Stimulated activated naive CD8-positive, alpha-beta T cell treated with anti-CD3 and anti-CD28 coated beads, Interleukin-15, Interleukin-2, amounts not matched to agents 100 U/mL and 50 U/mL, for 24 hours (primary cell): ENCODE data around the gene TRIM66.
"Not testable (repeated sequence)": the region's sequence is repeated elsewhere in the genome, so short reads cannot be mapped to it uniquely, and the experiment has no call there.

Source experiments
- ATAC-seq: fragments of 150-1000 bp; cut with Tn5 transposase; one replicate; pipeline ENCODE4 v1.10.0; 2021
- DNase-seq: peaks from one replicate; pipeline ENCODE4 v3.0.0; 2021

The TRIM66 gene

DNA sequence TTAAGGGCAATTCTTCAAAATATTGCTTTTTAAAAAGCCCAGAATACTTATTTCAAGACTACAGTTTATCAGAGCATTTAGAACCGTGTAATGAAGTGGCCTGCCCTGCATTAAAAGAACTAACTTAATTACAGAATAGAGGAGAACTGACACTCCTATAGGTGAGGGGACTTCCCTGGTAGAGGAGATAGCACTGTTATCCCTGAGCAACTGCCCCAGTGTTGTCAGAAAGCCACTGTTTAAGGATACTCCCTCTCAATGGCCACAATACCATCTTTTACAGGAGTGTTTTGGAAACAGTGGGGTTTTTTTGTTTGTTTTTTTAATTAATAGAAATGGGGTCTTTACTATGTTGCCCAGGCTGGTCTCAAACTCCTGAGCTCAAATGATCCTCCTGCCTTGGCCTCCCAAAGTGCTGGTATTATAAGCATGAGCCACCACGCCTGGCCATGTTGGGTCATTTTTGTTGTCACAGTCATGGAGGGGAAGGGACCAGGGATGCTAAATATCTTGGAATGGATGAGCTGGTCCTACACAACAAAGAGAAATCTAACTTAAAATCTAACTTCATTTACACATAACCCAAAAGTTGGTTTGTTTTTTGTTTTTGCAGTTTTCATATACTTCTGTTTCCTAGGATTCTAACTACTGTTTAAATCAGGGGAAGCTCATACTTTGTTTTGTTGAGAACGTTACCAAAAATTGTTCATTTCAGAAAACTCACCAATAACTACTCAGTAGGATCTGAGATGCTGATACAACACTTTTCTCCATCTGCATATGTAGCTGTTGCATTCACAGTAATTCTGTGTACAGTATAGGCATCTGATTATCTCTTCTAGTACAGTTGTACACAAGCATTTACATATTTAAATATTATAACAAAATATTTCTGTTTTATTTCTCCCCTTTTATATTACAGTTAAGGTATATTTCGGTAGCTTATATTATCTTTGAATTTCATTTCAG, 8.2 kb upstream of the TRIM66 start:
- DNase-seq (no peak), ATAC-seq (no peak)

DNA sequence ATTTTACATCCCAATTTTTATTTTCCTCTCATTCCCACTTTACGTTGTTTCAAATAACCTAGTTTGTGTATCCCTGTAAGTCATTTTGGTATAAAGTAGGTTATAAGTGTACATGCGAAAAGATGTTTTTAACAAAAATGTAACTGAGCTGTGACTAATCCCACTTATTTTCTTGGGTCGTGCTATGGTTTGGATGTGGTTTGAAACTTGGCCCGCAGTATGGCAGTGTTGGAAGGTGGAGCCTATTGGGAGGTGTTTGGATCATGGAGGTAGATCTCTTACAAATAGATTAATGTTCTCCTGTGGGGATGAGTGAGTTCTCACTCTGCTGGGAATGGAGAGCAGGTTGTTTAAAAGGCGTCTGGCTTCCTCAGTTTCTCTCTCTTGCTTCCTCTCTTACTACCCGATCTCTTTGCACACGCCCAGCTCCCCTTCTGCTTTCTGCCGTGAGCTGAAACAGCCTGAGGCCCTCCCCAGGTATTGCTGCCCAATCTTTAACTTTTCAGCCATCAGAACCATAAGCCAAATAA, 7.3 kb upstream of the TRIM66 start:
- DNase-seq: no peak
- ATAC-seq: no peak

DNA sequence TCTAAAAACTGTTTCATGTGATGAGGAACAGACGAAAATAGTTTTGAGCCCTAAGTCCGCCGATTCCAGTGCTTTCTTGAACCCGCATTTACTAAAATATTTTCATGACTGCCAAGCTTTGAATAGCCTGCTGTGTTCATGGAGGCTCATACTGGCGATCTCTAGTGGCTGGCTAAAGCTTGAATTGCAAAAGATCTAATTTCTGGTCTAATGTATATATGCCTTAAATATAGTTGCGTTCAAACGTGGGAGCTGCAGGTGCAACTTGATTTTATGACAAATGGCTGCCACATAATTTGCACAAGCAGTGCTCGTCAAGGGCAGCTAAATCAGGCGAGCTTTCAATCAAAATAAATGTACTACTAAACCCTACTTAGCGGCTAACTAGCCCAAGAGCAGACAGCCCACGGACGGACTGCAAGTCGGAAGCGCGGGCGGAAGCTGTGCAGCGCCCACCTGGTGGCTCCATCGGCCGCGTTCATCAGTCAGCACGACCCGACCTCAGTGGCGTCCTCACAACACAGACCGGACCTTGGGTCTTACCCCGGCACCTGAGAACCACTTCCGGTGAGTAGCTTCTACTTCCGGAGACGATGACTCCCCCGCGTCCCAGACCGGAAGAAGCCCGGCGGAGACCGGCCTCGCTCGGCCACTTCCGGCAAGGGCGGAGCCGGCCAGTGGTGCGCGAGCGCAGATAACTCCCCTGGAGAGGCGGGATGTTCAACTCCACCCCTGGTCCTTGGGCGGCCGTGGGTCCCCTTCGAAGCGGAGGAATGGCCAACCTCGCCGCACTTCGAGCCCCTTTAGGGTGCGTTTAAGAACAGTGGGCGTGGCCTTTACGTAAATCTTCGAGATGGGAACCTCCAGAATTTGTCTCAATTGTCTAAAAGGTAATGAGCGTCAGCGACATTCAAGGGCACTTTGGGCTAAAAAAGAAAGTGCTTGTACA, 6.2 kb upstream of the TRIM66 start:
- peak; percentile 91 for ATAC-seq
- DNase-seq: peak; percentile 94

DNA sequence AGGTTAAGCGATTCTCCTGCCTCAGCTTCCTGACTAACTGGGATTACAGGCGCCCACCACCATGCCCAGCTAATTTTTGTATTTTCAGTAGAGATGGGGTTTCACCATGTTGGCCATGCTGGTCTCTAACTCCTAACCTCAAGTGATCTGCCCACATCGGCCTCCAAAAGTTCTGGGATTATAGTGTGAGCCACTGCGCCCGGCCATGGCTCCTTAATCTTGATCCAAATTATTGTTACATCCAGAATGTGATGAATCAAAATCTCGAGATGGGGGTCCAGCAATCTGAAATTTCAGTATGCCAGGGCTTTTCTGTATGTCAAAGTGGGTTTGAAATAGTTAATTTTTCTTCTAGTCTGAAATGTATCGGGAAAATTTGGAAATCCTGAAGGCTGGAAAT, 3.9 kb upstream of the TRIM66 start:
- DNase-seq (no peak), ATAC-seq (no peak)

DNA sequence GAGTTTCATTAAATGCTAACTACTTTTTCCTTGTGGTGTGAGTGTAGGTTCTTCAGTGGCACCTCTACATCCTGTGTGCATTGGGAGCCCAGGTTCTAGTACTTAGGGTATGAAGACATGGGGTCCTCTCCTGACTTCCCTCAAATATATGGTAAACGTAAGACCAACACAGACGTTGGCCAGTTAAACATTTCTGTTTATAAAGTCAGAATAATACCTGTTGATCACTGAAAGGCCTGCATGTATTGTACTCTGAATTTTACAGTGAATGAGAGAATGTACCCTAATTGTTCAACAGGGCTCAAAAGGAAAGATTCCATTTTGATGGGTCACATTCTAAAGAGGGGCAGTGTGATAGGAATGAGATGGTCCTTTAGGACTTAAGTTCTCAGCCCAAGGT, 3.4 kb upstream of the TRIM66 start:
- ATAC-seq (no peak), DNase-seq (no peak)

DNA sequence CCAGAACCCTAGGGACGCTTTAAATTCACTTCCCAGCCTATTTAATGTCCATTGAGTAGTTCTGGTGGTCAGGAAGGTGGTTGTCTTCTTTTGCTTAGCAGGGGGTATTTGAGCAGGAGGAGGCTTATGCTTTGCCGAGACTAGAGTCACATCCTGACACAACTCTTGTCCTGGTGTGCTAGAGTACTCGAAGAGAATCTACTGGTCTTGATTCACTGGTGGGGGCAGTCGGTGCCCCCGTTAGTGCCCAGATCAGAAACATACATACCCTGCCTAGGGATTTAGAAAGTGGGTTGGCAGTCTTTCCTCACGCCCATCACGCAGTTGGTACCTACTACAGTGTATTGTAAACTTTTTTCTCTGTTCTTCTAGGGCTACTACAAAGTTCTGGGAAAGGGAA, 2.8 kb upstream of the TRIM66 start:
- ATAC-seq (no peak), DNase-seq (no peak)

DNA sequence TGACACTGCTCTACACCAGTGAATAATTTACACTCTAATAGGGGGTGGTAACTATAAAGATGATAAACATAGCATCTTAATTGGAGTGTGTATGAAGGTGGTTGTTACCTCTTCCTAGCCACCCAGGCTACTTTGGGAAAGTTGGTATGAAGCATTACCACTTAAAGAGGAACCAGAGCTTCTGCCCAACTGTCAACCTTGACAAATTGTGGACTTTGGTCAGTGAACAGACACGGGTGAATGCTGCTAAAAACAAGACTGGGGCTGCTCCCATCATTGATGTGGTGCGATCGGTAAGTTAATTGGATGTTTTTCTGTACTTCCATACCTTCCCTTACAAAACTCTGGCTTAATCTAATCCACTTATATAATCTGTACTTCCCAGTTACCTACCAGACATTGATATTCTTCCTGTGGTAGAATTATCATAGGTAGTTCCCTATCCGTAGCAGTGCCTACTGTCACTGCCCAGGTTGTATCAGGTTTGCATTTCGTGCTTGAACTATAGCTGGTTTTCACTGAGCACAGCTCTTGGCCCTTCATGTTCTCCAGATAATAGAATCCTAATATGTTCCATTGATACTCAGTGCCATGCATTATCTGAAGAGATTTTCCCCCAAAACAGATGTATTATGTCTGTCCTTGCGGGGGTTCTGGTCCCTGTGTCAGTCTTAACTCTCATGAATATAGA, 2.3 kb upstream of the TRIM66 start:
- ATAC-seq: no peak

DNA sequence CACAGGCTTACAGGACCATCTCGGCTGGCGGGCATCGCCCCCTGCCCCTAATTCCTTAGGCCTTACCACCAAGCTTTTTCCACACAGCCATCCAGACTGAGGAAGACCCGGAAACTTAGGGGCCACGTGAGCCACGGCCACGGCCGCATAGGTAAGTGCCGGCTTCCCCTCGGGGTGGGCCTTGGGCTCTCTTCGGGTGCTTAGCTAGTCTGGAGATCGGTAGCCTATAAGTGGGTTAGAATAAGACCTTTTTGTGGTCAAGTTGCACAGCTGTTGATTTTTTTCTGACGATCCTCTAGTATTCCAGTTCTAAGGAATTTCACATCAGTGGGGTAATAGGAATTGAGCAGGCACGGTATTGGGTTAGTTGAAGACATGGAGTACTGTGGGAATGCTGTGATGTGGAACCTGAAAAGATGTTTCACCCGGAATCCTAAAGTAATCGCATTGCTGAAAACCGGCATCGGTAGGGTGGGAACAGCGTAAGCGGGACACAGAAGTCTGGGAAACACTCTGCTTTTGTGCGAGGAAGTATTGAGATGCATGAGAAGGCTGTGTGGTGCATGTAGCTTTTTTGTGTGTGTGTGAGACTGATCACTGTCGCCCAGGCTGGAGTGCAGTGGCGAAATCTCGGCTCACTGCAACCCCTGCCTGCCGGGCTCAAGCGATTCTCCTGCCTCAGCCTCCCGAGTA, 796 bp upstream of the TRIM66 start:
- no peak for ATAC-seq
- DNase-seq: peak; percentile 40

More for the DNA sequence above, 2.3 kb upstream of the TRIM66 start:
- DNase-seq: no peak

DNA sequence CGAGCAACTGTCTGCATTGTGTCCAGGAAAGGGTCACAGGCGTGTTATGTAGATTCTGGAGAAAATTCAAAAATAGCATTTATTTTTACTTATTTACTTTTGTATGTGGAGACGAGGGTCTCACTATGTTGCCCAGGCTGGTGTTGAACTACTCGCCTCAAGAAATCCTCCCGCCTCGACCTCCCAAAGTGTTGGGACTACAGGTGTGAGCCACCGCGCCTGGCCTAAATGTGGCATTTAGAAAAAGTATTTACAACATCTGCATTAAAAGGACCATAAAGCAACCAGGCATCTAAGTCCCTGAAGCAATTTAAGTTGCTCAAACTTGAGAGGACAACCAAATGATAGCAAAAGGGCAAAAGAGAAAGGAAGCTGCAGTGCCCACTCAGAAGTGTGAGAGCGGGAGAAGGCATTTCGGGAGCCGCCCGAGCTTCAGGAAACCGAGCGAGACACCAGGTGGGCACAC, 595 bp downstream of the TRIM66 start:
- ATAC-seq (no peak), DNase-seq (no peak)

DNA sequence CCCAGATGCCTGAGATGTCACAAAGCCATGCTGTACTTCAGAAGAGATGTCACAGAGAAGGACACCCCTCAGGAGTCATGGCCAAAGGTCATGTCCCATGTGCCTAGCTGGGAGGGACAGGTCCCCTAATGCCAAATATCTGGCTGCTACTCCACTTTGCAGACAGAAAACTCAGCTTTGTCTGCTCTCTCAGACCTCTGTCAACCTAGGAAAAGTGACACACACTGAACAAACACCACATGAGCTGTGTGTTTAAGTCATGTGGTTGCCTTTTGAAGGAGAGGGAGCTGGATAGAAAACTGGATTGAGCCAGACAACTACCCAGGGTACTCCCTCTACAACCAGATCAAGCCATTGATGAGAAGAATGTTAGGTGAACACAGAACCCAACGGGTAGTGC, 3.5 kb downstream of the TRIM66 start:
- ATAC-seq: no peak

DNA sequence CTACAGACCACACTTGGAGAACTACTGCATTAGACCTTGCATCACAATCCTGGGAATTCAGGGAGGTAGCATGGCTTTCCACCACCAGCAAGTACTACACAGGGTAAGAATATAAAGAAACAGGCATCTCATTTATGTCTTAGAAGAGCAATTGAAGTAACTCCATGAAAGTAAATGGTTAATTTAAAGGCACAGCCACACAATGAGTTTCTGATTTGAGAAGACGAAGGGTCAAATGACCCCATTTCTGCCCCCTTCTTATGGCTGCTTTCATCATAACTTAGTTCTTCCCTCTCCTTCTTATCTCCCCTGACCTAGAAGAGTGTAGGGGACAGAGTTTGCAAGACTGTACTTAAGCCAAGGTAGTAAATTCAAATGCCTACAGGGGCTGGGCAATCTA, 6.0 kb downstream of the TRIM66 start:
- ATAC-seq: no peak
- no peak for DNase-seq

More for the DNA sequence above, 3.5 kb downstream of the TRIM66 start:
- no peak for DNase-seq

DNA sequence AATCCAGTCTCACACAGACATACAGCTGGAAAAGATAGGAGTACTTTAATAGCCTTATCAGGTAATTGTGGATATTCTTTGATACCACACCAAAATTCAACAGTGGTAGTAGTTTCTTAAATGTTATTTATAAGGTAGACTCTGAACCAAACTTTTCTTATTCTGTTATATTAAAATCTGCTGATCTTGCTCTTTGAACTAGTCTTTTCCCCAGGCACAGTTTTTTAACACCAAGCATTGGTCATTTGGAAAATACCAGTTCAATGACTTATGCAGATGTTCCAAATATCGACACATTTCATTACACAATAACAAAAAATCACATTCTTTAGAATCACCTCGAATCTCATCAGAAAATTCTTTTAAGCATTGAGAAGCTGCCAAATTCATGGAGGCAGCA, 7.6 kb downstream of the TRIM66 start:
- DNase-seq (no peak), ATAC-seq (no peak)

DNA sequence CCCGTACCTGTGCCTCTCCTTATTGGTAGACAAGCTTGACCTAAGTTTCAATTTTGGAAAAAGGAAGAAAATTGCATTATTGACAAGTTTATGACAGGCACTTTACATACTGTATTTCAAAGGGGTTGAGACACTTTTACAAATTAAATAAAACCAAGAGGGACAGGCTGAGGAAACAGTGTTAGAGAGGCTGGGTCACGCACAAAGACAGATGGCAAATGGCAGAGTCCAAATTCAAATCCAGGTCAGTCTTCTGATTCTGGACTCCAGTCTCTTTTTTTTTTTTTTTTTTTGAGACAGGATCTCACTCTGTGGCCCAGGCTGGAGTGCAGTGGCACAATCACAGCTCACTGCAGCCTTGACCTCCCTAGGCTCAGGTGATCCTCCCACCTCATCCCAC, 10.1 kb downstream of the TRIM66 start:
- ATAC-seq: no peak

DNA sequence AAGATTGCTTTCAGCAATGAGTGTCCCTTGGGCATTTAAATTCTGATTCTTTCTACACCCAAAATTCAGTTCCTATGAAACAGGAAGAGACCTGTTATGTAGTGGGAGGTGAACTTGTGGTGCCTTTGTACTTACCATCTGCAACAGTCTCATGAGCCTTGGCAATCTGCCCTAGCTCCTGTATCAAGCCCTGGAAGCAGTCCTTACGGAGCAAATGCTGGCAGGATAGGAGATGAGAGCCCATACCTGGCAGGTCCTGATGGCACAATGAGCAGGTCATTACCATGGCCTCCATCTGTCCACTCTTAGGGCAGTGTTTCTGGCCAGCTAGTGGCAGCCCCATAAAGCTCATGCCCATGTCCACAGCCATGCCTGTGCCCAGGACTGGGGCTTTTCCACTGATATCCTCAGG, 10.8 kb downstream of the TRIM66 start:
- DNase-seq (no peak), ATAC-seq (no peak)

More for the DNA sequence above, 10.1 kb downstream of the TRIM66 start:
- DNase-seq: no peak

DNA sequence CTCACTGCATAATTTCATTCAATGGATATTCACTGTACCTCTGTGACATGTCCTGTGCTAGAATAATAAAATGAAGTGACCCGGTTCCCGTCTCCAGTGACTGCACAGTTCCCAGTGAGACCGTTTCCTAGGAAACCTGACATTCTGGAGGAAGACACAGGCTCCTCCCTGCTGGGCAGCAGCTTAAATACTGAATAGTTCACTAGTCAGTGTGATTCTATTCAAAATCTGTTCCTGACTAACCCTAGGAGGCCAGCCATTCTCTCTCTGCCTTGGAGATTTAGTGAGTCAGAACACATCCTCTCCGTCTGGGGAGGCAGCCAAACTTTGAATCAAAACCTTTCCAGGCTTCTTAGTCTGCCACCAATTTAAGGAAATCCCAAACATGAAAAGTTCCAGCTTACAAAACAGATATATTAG, 11.3 kb downstream of the TRIM66 start:
- ATAC-seq (no peak), DNase-seq (no peak)

DNA sequence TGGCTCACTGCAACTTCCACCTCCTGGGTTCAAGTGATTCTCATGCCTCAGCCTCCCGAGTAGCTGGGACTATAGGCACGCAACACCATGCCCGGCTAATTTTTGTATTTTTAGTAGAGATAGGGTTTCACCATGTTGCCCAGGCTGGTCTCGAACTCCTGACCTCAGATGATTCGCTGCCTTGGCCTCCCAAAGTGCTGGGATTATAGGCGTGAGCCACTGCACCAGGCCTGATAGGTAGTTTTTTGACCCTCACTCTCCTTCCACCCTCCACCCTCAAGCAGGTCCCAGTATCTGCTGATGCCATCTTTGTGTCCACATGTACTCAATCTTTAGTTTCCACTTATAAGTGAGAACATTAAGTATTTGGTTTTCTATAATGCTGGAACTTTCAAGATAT, 12.4 kb downstream of the TRIM66 start:
- not testable (repeated sequence) for ATAC-seq, DNase-seq

DNA sequence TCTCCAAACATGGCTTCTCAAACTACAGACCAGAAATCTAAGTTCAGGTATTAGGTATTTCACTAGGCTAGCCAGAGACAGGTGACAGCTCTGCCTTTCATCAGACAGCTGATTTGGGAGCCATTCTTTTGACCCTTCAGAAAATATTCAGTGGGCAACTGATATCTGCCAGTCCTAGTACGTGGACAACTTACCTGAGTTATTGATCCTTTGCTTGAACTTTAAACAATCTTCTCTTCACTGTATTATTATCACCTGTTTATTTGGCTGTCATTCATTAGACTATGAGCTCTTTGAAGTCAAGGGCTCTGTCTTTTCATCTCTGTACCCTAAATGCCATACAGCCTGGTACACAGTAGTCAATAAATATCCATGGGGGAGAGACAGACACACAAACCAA, 17.2 kb downstream of the TRIM66 start:
- no peak for ATAC-seq
- no peak for DNase-seq

DNA sequence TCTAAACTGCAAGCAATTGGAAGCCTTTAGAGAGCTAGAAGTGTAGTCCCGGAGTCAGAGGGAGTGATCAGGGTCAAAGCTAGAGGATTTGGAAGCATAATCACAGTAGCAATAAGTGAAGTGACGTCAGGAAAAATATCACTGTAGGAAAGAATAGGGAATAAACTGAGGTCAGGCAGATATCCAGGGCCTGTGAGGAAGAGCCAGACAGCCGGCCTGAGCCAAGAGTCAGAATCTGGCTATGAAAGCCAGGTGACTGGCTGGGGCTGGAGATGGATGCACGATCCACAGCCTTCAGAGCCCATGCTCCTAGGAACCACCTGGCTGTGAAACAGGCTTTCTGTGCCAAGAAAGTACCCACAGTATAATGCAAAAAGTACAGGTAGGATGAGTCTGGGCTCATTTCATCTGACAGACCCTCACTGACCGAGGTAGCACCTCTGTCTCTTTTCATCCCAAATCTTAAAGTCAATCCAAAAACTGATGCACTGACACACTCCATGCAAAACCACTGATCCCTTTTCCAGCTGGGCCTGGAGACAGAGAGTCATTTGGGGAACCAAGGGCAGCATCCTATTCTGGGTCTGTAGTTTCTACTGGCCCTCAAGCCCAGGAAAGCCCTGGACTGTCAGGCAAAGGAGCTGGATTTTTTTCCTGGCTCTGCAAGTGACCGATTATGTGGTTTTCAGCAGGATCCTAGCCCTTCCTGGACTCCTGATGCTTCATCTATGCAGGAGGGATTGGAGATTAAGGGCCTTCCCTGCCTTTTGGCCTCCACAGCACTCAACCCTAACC, 21.3 kb downstream of the TRIM66 start:
- DNase-seq (no peak), ATAC-seq (no peak)

DNA sequence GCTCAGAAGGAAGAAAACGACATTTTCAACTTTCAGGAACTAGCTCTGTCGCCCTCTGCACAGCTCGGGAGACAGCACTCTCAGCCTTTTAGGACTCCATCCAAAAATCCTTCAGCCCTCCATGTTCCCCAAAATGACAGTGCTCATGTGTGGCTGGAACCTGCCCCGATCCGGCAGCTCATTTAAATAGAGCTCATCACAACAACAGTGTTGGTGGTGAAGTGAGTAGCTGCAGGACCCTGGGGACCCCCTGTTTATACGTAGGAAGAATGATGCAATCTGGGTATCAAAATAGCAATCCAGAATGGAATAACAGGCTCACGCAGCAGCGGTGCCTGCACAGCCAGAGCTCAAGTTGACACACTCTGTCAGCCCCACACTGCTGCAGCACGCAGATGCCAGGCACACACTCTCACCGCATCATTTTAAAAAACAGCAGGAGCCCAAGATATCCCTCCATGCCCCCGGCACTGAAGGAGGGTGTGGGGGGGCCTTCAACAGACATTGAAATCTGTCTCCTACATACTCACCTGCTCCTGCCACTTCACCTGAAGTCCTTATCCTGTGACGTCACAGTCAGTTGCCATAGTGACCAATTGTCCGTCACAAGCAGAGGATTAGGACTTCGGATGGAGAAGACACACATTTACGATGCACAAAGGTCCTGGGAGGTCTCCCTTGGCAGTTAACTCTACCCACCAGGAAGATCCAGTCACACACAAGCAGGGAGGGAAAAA, 24.0 kb downstream of the TRIM66 start:
- DNase-seq (no peak), ATAC-seq (no peak)

DNA sequence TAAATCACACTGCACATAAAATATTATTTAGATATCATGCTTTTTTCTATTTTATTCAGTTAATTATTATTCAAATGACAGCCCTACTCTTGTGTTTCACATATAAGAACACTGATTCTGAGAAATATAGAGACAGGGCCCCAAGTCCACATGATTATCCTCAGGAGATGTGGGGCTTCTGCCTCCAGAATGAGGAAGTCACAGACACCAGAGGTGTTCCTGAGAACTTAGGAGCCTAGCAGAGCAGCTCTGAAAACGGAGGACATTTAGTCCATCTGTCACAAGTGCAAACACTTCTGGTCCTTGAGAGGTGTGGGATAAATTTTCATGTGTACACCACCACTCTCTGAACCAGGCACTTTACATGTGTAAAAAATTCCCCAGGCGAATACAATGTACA, 26.2 kb downstream of the TRIM66 start:
- no peak for ATAC-seq
- no peak for DNase-seq
